Nephron progenitor cell (in vitro differentiated cells): ENCODE data around the gene ELN.
A peak's percentile ranks its signal among the peaks of the same experiment; 100 is the strongest.

ENCODE experiments used
- DNase-seq: peaks from one replicate; pipeline ENCODE4 v3.0.0; 2021
- H3K27ac Mint-ChIP-seq: 2 replicates; pipeline ENCODE4 v1.8.0; 2021; ENCODE audit warnings: mild to moderate bottlenecking, moderate library complexity, mixed read lengths
- H3K27me3 Mint-ChIP-seq: 2 replicates; pipeline ENCODE4 v1.8.0; 2021; ENCODE audit warnings: mild to moderate bottlenecking, low read depth, mixed read lengths; ENCODE audit not compliant: poor library complexity
- H3K36me3 Mint-ChIP-seq: 2 replicates; pipeline ENCODE4 v1.8.0; 2021; ENCODE audit warnings: low read depth, mixed read lengths
- H3K4me1 Mint-ChIP-seq: 2 replicates; pipeline ENCODE4 v1.8.0; 2021; ENCODE audit warnings: mixed read lengths
- H3K4me3 Mint-ChIP-seq: 2 replicates; pipeline ENCODE4 v1.8.0; 2021; ENCODE audit warnings: mild to moderate bottlenecking, moderate library complexity, mixed read lengths
- H3K9me3 Mint-ChIP-seq: 2 replicates; pipeline ENCODE4 v1.8.0; 2021; ENCODE audit warnings: mild to moderate bottlenecking, moderate library complexity, mixed read lengths
- TF ChIP-seq, protein P1 (sequence below): fragments of 200-600 bp; sonication (generic); IDR thresholded peaks from 2 replicates; pipeline ENCODE4 v1.5.0; 2021; ENCODE audit warnings: antibody characterized with exemption

Gene ELN

DNA sequence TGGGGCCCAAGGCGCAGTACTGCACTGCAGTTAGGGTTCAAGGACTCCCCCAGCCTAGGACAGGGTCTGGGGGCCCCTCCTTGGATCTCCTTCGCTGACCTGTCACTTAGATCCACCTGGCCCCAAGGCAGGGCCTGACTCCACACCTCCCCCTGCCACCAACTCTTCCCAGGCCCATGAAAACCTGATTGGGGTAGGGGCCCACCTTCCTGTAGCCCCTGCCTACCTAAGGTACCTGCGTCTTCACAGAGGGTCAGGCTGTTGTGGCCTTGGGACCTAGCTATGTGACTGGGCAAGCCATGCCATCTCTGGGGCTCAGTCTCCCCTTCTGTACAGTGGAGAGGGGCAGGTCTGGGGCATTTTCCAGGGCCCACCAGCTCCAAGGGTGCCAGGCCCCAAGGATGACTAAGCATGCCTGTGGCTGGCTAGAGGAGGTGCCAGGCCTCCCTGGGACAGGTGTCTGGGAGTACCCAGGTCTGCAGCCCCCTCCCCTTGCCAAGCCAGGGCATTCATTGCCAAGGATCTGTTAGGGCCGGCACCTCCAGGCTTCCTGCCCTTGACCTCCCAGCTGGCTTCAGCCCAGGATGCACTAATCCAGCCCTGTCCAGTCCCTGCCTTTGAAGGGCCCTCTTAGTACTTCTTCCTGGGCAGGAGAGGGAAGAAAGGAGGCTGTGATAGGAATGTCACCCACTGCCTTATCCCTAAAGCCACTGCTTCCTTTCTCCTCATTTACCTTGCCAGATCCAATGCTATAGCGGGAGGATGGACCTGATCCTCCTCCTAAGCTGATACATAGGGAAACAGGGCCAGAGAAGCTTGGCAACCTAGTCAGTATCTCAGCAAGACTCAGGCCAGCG, 57.0 kb downstream of the ELN start:
- peaks cover 7% of the 10 kb centered on the region for H3K27me3 Mint-ChIP-seq
- H3K4me1 Mint-ChIP-seq, result peaks cover 29% of the 10 kb centered on the region
- H3K27ac Mint-ChIP-seq, result no peak overlapping the region
- H3K9me3 Mint-ChIP-seq, result no peaks in the 10 kb centered on the region
- H3K4me3 Mint-ChIP-seq, result peak overlapping the region; percentile 84
- no peak for DNase-seq
- peaks cover 37% of the 10 kb centered on the region for H3K36me3 Mint-ChIP-seq
- TF ChIP-seq, protein P1, sequence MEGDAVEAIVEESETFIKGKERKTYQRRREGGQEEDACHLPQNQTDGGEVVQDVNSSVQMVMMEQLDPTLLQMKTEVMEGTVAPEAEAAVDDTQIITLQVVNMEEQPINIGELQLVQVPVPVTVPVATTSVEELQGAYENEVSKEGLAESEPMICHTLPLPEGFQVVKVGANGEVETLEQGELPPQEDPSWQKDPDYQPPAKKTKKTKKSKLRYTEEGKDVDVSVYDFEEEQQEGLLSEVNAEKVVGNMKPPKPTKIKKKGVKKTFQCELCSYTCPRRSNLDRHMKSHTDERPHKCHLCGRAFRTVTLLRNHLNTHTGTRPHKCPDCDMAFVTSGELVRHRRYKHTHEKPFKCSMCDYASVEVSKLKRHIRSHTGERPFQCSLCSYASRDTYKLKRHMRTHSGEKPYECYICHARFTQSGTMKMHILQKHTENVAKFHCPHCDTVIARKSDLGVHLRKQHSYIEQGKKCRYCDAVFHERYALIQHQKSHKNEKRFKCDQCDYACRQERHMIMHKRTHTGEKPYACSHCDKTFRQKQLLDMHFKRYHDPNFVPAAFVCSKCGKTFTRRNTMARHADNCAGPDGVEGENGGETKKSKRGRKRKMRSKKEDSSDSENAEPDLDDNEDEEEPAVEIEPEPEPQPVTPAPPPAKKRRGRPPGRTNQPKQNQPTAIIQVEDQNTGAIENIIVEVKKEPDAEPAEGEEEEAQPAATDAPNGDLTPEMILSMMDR, result no peak

DNA sequence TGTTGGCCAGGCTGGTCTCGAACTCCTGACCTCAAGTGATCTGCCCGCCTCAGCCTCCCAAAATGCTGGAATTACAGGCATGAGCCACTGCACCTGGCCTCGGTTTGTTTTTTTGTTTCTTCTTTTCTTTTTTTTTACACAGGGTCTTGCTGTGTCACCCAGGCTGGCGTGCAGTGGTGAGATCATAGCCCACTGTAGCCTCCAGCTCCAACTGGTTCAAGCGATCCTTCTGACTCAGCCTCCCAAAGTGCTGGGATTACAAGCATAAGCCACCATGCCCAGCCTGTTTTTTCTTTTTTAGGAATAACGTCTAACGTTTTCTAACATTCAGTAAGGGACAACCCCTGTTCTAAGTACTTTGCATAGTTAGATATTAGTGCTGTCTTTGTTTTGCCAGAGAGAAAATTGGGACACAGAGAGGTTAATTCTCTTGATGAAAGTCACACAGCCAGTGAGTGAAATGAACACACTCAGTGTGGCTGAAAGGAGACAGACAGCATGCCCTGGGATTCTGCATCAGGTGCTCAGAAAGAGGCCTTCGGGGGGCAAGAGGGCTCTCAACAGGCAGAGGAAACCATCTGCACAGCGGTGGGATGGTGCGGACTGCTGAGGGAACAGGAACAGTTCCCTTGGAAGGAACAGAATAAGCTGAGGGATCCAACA, 59.9 kb downstream of the ELN start:
- Mint-ChIP-seq H3K9me3 (no peaks in the 10 kb centered on the region), H3K27me3 (peaks cover 7% of the 10 kb centered on the region), H3K36me3 (peaks cover 38% of the 10 kb centered on the region), H3K27ac (no peak overlapping the region), H3K4me1 (peaks cover 40% of the 10 kb centered on the region), H3K4me3 (no peak overlapping the region)
- no peak for DNase-seq
- TF ChIP-seq, protein P1, result no peak

DNA sequence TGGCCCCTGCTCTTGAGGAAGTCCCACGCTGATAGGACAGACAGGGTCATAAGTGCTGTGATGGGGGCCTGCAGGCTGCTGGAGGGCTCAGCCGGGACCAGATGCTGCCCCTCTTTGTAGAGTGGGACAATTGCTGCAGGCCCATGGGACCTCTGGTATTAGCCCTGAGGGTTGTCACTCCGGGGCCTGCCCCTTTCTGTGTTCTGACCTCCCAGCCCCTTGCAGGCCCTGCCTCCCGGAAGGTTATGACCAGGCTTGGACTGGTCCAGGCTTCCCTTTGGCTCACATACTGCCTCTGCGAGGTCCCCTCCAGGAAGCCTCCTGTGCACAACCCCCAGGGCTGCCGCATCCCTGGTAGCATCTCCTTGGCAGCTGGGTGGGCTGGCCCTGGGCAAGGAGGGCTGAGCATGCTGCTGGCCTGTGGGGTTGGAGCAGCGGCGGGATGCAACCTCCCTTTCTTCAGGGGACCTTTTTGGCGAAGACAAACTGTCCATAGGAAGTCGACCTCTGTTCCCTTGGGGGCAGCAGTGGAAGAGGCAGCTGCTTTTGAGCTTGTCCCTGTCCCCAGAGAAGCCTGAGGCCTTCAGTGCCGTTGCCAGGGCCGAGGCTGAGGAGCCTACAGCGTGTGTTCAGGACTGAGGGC, 64.5 kb downstream of the ELN start:
- Mint-ChIP-seq H3K4me1 (peaks cover 44% of the 10 kb centered on the region), H3K27me3 (peaks cover 7% of the 10 kb centered on the region), H3K4me3 (peak overlapping the region; percentile 13), H3K9me3 (no peaks in the 10 kb centered on the region), H3K36me3 (peaks cover 37% of the 10 kb centered on the region), H3K27ac (peak overlapping the region; percentile 85)
- DNase-seq, result peak; percentile 57
- TF ChIP-seq, protein P1, result no peak

DNA sequence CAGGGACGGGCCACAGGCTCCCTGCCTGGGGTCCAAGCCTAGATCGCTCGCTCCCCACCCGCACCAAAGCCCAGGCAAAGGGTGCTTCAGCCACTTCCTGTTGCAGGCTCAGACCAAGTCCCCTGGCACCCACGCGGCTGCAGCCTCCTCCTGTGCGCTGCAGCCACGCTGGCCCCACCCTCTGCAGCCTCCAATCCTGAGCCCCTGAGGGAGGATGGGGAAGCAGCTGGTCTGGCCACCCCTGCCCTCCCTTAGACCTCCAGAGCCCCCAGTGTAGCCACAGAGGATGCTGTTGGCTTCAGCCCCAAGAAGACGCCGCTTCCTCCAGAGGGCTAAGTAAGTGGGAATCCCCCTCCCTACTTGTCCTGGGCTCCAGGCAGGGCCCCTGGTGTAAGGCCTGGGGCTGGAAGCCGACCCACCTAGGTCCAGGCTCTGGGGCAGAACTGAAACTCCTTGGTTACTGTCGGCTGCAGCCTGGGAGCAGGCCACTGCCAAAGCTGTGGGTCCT, 65.0 kb downstream of the ELN start:
- H3K27ac Mint-ChIP-seq, result no peak overlapping the region
- H3K36me3 Mint-ChIP-seq, result peaks cover 37% of the 10 kb centered on the region
- TF ChIP-seq, protein P1, result no peak
- H3K4me3 Mint-ChIP-seq, result peak overlapping the region; percentile 13
- H3K4me1 Mint-ChIP-seq, result peaks cover 47% of the 10 kb centered on the region
- no peak for DNase-seq
- H3K27me3 Mint-ChIP-seq, result peaks cover 6% of the 10 kb centered on the region
- peaks cover 4% of the 10 kb centered on the region for H3K9me3 Mint-ChIP-seq

DNA sequence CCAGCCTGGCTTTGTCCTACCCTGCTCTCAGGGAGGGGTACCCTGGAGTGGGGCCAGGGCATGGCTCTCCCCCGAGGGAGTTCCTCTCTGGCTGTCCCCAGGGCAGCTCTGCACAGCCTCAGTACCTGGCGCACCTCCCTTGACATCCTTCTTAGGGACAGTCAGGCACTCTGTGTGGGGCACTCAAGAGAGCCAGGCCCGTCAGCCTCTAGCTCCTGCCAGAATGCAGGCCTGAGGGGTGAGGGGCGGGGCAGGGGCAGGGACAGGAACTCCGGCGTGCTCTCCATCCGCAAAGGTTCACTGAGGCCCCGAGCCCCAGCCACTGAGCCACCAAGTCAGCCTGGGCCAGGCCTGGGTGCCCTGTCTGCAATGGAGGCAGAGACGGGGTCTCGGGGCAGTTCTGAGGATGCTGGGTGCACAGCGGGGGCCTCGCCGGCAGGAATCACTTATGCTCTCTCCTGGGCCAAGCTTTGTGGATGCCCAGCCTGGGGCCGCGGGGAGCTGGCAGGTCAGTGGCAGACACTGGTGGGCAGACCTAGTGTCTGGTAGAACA, 65.8 kb downstream of the ELN start:
- TF ChIP-seq, protein P1, result no peak
- Mint-ChIP-seq H3K4me3 (peak overlapping the region; percentile 79), H3K27ac (peak overlapping the region; percentile 98), H3K4me1 (peaks cover 48% of the 10 kb centered on the region), H3K36me3 (peaks cover 36% of the 10 kb centered on the region), H3K27me3 (peaks cover 3% of the 10 kb centered on the region), H3K9me3 (peaks cover 7% of the 10 kb centered on the region)
- no peak for DNase-seq
